Mucosa of rectum (tissue), 2 donors: Measurements from ENCODE around the gene PABPC1L2A.
"Not testable (repeated sequence)": the region's sequence is repeated elsewhere in the genome, so short reads cannot be mapped to it uniquely, and the experiment has no call there.

ENCODE experiments used
- H3K27ac ChIP-seq, 2 donors: one replicate each; pipeline ENCODE4 v1.7.0; 2013; ENCODE audit warnings: inconsistent platforms in 2 of 2, low read depth in 2 of 2, low read length in 2 of 2
- H3K27me3 ChIP-seq, 2 donors: one replicate each; pipeline ENCODE4 v1.7.0; 2013; ENCODE audit warnings: low read length in 2 of 2; ENCODE audit not compliant: control insufficient read depth in 2 of 2, insufficient read depth in 2 of 2
- H3K36me3 ChIP-seq, 2 donors: one replicate each; pipeline ENCODE4 v1.7.0; 2013; ENCODE audit warnings: low read length in 2 of 2; ENCODE audit not compliant: control insufficient read depth in 2 of 2, insufficient read depth in 2 of 2
- H3K4me1 ChIP-seq, 2 donors: one replicate each; pipeline ENCODE4 v1.7.0; 2013; ENCODE audit warnings: low read length in 2 of 2, mild to moderate bottlenecking in 1 of 2; ENCODE audit not compliant: control insufficient read depth in 2 of 2, insufficient read depth in 2 of 2
- H3K4me3 ChIP-seq, 2 donors: one replicate each; pipeline ENCODE4 v1.7.0; 2013; ENCODE audit warnings: low read length in 2 of 2
- H3K9ac ChIP-seq, 2 donors: one replicate each; pipeline ENCODE4 v1.7.0; 2013; ENCODE audit warnings: low read length in 2 of 2, low read depth in 1 of 2, mild to moderate bottlenecking in 1 of 2
- H3K9me3 ChIP-seq, 2 donors: one replicate each; pipeline ENCODE4 v1.7.0; 2013; ENCODE audit warnings: low read length in 2 of 2; ENCODE audit not compliant: control insufficient read depth in 2 of 2
- donor health status: healthy.
- donor health status: Normal muscosa, but diverticular disease.

PABPC1L2A gene

DNA sequence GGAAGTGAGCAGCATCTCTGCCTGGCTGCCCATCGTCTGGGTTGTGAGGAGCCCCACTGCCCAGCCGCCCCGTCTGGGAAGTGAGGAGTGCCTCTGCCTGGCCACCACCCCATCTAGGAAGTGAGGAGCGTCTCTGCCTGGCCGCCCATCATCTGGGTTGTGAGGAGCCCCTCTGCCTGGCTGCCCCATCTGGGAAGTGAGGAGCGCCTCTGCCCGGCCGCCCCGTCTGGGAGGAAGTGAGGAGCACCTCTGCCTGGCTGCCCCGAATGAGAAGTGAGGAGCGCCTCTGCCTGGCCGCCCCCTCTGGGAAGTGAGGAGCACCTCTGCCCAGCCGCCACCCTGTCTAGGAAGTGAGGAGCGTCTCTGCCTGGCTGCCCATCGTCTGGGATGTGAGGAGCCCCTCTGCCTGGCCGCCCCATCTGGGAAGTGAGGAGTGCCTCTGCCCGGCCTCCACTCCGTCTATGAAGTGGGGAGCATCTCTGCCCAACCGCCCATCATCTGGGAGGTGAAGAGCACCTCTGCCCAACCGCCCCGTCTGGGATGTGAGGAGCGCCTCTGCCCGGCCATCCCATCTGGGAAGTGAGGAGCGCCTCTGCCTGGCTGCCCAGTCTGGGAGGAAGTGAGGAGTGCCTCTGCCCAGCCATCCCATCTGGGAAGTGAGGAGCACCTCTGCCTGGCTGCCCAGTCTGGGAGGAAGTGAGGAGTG lies 11.4 kb downstream of the PABPC1L2A start:
- H3K27ac ChIP-seq, H3K9me3 ChIP-seq, H3K4me1 ChIP-seq, H3K4me3 ChIP-seq, H3K36me3 ChIP-seq, H3K27me3 ChIP-seq, H3K9ac ChIP-seq: not testable (repeated sequence)

- H3K9me3 ChIP-seq = no peaks in the 10 kb centered on the region
- no peak overlapping the region for H3K27ac ChIP-seq
- H3K4me1 ChIP-seq = no peaks in the 10 kb centered on the region
- H3K36me3 ChIP-seq = no peaks in the 10 kb centered on the region
- H3K4me3 ChIP-seq = no peak overlapping the region
- no peak overlapping the region for H3K9ac ChIP-seq
- H3K27me3 ChIP-seq = no peaks in the 10 kb centered on the region
Measured at GRCh38 chrX:73028876-73029275, 50.4 kb downstream of the PABPC1L2A start.
